RPMI8226 (cell line): ENCODE data around the gene BOC.

Experiments
- DNase-seq: peaks from one replicate; pipeline ENCODE4 v3.0.0-alpha.2; 2015

The BOC gene

GRCh38 chr3:113271189-113271588 is 59.8 kb downstream of the BOC start:
- DNase-seq, result peak; percentile 44

GRCh38 chr3:113271594-113272384 is 60.4 kb downstream of the BOC start:
- DNase-seq, result no peak

DNA sequence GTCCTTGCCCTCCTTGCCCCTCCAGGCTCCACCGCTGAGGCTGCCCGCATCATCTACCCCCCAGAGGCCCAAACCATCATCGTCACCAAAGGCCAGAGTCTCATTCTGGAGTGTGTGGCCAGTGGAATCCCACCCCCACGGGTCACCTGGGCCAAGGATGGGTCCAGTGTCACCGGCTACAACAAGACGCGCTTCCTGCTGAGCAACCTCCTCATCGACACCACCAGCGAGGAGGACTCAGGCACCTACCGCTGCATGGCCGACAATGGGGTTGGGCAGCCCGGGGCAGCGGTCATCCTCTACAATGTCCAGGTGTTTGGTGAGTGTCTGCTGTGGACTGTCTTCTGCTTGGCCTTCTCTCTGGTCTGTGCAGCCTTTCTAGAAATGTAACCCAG is 61.0 kb downstream of the BOC start:
- no peak for DNase-seq

DNA sequence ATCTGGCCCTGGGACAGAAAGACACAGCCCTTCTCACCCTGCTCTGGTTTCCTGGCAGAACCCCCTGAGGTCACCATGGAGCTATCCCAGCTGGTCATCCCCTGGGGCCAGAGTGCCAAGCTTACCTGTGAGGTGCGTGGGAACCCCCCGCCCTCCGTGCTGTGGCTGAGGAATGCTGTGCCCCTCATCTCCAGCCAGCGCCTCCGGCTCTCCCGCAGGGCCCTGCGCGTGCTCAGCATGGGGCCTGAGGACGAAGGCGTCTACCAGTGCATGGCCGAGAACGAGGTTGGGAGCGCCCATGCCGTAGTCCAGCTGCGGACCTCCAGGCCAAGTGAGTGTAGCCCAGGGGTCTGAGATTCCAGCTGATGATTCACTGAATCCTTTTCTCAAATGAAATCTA is 61.7 kb downstream of the BOC start:
- DNase-seq, result no peak

DNA sequence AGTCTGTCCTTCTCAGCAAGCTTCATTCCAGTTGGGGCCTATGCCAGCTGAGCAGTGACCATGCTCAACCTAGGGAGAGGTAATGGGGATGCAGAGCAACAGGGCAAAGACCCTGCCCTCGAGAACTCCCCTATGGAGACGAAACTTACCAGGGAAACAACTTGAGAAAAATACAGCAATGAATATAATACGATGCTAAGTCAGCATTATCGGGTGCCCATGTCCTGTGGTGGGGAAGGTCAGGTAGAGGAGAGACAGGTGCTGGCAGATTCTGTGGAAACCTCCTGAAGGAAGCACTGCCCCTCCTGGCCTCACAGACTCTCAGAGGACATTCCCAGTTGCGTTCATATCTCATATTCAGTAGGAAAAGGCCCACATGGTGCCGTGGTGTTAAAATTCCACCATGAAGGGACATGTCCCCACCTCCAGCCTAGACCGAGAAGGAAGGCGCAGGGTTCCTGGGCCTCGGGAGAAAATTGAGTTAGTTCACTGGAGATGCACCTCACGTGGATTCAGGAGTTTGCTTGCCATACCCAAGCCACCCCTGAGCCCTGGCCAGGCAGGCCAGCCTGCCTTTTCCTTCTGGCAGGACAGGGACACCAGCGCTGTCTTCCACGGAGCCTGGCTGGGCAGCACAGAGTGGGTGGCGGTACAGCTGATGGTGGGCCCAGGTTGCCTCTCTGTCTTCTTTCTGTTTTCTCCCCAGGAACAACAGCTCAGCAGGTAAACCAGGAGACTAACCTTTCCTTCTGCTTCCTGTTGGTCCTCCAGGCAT is 62.4 kb downstream of the BOC start:
- no peak for DNase-seq

GRCh38 chr3:113274425-113275257 is 63.3 kb downstream of the BOC start:
- DNase-seq, result no peak

GRCh38 chr3:113275258-113275556 is 63.9 kb downstream of the BOC start:
- no peak for DNase-seq

DNA sequence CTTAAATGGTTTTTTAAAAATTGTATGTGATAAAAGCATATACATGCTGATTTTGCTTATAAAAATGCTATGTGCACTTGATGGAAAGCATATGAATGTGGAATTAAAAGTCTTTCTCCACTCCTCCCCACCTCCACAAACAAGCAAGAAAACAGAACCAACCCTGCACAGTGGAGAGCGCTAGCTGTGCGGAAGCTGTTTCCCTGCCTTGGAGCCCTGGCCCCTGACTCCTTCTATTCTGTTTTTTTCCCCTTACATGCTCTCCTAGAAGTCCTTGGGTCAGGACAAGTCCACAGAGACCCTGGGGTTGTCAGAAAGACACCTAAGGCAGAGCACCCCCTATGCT is 64.2 kb downstream of the BOC start:
- no peak for DNase-seq

DNA sequence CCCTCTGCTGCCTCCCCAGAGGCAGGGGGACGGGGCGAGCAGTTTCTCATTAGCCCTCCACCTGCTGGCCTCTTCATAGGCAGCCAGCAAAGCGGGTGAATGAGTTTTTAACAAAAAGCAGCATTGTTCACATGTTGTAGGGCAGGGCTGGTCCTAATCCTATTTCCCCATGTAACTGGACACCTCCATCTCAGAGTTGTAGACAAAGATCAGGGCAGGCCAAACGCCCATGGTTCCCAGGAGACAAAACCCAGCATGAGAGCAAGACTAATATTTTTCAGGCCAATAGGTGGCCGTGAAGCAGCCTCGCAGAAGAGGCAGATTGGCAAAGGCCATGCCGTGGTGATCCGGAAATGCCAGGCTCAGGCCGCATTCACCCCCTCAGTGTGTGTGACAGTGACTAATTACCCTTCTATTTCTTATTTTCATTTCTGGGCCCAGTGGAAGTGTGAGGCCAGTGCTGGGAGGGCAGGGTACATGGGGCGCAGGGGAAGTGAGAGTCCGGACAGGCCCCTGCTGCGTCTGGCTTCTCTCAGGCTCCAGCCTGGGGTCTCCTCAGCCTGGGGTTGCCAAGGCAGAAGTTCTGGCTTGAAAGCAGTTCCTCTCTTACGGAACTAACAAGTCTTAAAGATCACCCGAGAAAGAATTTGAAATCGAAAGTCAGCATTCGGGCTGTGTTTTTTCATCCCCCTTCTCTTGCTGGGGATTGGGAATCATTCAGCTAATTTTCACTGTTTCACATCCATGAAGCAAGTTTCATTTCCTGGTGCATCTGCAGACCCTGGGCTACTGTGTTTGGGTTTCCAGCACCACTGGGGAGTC is 64.8 kb downstream of the BOC start:
- DNase-seq, result peak; percentile 67

DNA sequence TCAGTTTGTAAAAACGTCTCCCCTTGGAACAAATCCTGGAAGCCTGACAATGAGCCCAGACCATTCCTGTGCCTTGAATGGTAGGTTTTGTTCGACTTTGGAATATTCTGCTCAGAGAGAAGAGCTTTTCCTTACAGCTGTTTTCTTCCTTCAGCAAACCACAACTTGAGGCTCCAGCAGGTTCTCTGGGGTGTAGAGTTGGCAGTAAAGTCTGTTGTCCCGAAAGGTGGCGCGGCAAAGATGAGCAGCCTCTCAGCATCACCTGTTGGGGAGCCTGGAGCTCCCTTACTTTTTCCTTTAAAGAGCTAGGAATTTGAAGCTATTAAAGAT is 65.4 kb downstream of the BOC start:
- no peak for DNase-seq

DNA sequence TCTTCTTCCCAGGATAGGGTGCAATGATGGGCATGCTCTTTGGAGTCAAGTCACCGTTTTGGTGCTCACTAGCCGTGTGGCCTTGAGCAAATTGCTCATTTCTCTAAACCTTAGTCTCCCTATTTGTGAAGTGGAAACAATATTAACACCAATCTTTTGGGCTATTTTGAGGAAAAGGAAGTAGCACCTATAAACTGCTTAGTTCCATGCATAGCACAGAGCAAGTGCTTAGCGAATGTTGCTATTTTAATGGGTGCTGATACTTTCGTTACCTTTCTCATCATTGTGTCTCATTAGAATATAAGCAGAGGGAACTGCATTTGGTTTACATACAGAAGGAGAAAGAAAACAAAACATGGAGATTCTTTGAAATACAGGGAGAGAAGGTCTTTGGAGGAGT is 66.1 kb downstream of the BOC start:
- DNase-seq, result no peak

DNA sequence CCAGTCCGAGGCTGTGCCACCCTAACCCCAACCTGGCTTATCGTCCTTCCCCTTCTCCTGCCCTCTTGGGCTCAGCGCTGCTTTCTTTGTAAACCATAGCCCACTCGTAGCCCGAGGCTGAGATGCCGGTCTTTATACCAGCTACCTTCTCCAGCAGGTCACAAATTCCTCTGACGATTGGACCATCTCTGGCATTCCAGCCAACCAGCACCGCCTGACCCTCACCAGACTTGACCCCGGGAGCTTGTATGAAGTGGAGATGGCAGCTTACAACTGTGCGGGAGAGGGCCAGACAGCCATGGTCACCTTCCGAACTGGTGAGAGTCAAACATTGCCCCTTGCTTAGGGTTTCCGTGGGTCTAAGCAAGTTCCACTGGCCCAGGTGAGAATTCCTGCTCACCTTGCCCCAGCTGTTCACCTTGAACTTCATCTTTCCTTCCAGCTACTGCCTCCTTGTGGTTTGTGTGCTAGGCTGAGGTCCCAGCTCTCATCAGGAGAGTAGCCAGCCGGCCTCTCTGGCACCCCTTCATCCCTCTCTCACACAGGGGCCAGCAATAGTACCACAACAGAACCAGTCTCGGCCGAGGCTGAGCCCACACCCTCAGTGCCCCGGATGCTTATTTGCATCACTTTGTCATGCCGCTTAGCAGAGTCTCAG is 66.7 kb downstream of the BOC start:
- no peak for DNase-seq

DNA sequence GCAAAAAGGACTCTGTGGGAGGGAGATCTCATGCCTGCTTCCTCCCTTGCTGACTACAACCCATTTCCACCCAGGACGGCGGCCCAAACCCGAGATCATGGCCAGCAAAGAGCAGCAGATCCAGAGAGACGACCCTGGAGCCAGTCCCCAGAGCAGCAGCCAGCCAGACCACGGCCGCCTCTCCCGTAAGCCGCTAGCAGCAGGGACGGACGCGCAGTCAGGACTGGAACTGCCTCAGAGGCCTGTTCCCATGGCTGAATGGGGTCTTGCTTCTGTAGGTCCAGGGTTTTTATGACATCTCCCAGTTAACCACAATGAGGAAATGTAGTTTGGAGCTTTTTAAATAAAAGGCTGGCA is 67.2 kb downstream of the BOC start:
- no peak for DNase-seq

GRCh38 chr3:113279686-113280085 is 68.3 kb downstream of the BOC start:
- DNase-seq, result no peak

DNA sequence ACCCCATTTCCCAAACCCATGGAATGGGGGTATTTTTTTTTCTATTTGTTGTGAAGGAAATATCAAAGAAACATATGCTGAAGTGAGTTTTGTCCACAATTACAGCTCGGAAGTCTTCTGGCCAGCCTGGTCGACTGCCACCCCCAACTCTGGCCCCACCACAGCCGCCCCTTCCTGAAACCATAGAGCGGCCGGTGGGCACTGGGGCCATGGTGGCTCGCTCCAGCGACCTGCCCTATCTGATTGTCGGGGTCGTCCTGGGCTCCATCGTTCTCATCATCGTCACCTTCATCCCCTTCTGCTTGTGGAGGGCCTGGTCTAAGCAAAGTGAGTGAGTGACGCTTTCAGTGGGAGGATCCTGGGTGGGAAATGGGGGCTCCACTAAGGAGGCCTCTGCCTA is 71.9 kb downstream of the BOC start:
- no peak for DNase-seq

DNA sequence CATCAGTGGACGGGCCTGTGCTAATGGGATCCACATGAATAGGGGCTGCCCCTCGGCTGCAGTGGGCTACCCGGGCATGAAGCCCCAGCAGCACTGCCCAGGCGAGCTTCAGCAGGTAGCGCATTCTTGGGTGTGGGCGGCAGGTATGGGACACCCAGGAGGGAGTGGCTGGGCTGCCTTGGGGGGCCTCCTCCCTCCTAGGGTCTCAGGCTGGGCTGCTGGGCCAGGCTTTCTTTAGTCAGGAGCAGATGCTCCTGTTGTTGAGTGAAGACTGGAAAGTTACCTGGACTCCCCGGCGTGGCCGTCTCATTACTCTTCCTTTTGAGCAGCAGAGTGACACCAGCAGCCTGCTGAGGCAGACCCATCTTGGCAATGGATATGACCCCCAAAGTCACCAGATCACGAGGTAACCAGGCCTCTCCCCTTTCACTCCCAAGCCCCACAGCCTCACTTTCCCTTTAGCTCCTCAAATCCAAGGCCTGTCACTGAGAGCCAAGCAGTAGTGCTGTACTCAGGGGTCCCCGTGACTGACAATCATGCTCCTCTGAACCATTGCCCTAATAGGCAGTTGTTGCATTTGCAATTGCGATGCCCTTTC is 73.2 kb downstream of the BOC start:
- no peak for DNase-seq

DNA sequence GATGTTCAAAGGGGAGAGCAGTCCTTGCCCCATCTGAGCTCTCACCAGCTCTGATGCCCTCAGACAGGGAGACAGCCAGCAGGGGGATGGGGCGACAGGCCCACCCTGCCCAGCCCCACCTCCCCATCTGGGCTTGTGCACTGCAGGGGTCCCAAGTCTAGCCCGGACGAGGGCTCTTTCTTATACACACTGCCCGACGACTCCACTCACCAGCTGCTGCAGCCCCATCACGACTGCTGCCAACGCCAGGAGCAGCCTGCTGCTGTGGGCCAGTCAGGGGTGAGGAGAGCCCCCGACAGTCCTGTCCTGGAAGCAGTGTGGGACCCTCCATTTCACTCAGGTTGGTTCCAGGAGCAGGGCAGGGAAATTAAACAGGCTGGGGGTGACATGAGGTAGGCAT is 73.9 kb downstream of the BOC start:
- no peak for DNase-seq

- no peak for DNase-seq
Measured at GRCh38 chr3:113285741-113286140, 74.4 kb downstream of the BOC start.

DNA sequence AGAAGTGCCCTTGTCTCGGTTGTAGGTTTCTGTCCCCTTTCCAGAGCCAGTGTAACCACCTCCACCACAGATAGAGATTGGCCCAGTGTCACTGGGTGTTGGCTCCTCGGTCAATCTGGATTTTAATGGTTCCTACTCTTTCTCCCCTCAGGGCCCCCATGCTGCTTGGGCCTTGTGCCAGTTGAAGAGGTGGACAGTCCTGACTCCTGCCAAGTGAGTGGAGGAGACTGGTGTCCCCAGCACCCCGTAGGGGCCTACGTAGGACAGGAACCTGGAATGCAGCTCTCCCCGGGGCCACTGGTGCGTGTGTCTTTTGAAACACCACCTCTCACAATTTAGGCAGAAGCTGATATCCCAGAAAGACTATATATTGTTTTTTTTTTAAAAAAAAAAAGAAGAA is 75.2 kb downstream of the BOC start:
- DNase-seq, result no peak

- no peak for DNase-seq
Measured at GRCh38 chr3:113287111-113287802, 75.9 kb downstream of the BOC start.

DNA sequence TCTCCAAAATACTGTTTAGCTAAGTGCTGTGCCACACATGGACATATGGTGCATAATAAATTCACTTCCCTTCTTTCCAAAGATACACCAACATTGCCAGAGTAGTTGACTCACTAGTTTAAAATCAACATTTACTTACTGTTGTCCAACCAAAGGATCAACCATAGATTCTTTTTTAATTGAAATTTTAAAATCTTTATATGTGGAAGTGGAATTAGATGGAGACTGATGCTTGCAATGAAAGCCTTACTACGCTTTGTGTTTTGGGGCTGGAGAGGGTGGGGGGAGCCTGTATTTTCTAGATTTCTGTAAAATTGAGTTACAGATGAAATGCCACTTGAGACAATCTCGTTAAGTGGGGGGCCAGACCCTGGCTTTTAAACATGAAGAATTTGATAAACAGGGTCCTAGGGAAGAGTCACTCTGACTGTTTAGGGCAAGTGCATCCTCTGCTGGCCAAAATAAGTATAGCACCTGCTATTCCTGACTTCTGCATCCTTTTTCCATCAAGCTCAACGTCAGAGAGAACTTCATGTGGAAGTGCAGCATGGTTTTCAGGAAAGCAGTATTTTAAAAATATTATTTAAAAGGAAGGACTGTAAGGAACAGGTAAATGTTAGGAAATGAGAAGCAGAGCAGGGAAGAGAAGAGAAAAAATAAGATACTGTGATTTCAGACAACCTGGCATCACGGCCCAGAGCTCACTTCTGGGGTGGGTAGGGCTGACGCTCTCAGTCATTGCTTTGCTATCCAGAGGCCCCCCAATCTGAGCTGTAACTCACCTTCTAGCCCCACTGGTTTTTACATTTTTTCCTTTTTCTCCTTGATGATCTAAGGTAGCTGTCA is 76.7 kb downstream of the BOC start:
- DNase-seq, result peak; percentile 56
